Measurements from ENCODE around the gene MICAL1. TPM values are rescaled to one million over a fixed set of nuclear protein-coding genes. Genes with fewer than 3 reads are reported as not detected.

MICAL1 gene
- total and polyA plus RNA-seq, 10 of the 15 experiments (the other 5 are each of a cell fraction or from before 2014, with no cell fraction given): 0.32 to 71.6 (median 45.3) TPM

DNA sequence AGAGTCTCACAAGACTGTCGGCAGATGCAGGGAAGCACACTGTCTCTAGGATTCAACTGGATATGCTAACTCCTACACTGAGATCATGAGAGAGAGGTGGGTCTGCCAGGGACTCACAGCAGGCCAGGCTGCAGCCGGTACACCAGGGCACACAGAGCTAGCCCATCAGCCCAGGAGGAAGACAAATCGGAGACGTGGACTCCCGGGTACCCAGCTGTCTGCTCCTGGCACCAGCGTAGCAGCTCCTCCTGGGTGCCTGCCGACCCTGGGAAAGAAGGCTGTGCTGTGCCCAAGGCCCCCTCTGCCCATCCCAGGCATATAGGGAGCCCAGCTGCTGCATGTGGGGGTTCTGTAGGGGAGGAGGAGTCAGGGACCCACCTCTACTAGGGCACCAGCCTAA lies 7.0 kb downstream of the MICAL1 start (continued):
- TF ChIP-seq, protein P1, sequence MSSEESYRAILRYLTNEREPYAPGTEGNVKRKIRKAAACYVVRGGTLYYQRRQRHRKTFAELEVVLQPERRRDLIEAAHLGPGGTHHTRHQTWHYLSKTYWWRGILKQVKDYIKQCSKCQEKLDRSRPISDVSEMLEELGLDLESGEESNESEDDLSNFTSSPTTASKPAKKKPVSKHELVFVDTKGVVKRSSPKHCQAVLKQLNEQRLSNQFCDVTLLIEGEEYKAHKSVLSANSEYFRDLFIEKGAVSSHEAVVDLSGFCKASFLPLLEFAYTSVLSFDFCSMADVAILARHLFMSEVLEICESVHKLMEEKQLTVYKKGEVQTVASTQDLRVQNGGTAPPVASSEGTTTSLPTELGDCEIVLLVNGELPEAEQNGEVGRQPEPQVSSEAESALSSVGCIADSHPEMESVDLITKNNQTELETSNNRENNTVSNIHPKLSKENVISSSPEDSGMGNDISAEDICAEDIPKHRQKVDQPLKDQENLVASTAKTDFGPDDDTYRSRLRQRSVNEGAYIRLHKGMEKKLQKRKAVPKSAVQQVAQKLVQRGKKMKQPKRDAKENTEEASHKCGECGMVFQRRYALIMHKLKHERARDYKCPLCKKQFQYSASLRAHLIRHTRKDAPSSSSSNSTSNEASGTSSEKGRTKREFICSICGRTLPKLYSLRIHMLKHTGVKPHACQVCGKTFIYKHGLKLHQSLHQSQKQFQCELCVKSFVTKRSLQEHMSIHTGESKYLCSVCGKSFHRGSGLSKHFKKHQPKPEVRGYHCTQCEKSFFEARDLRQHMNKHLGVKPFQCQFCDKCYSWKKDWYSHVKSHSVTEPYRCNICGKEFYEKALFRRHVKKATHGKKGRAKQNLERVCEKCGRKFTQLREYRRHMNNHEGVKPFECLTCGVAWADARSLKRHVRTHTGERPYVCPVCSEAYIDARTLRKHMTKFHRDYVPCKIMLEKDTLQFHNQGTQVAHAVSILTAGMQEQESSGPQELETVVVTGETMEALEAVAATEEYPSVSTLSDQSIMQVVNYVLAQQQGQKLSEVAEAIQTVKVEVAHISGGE (CRISPR knock-in tag; IDR thresholded peaks at IDR 0.05): no peak

GRCh38 chr6:109447878-109448555 lies 7.6 kb downstream of the MICAL1 start:
- DNase-seq (ENCODE audit: low read depth, low spot score): no peak
- Histone ChIP-seq H3K27me3 (replicated peaks in 1 of 2; ENCODE audit: control insufficient read depth in 2 of 2, insufficient read depth in 2 of 2, low read length in 1 of 2) (no peaks in the 10 kb centered on the region), H3K36me3 (ENCODE audit: control insufficient read depth in 2 of 2, insufficient read depth in 2 of 2, low read length in 1 of 2) (peaks cover 14 to 27% of the 10 kb centered on the region in 2 experiments), H4K20me1 (ENCODE audit: control insufficient read depth, insufficient read depth) (no peaks in the 10 kb centered on the region), H3K9ac (ENCODE audit: control insufficient read depth, insufficient read depth, low read length) (no peak overlapping the region), H3K79me2 (ENCODE audit: control insufficient read depth, insufficient read depth, low read length) (peaks cover 2% of the 10 kb centered on the region), H2AFZ (ENCODE audit: control insufficient read depth, low read depth, low read length) (no peak overlapping the region), H3K4me1 (ENCODE audit: control insufficient read depth, insufficient read depth, low read length) (peaks cover 9% of the 10 kb centered on the region; the same call in 1 of the 2 replicates), H3K27ac (ENCODE audit: control insufficient read depth, insufficient read depth) (no peak overlapping the region), H3K4me3 (no peak overlapping the region), H3K9me3 (replicated peaks; ENCODE audit: control insufficient read depth, insufficient read depth, low read length) (no peaks in the 10 kb centered on the region), H3K4me2 (ENCODE audit: control insufficient read depth, insufficient read depth) (no peak overlapping the region)
- in situ Hi-C loops (cut with MboI): no loop called here
- ChIA-PET RAD21 (ENCODE audit: unreplicated experiment) (interaction anchor here (1.2 to 1.5 kb wide), 2 partner anchors 59 to 65 kb away, joined by 3 read pairs; no protein-coding TSS in a partner anchor), CTCF (interaction anchor here (2.6 kb wide), 1 partner anchor 32 kb away, joined by 10 read pairs; no protein-coding TSS in a partner anchor), SMC1A (ENCODE audit: uncharacterized antibody, unreplicated experiment) (interaction anchor here (1.0 to 1.2 kb wide), 2 partner anchors 21 to 43 kb away, joined by 3 read pairs; no protein-coding TSS in a partner anchor), POLR2A (no interaction called here)
- ATAC-seq: peak; percentile 47
- FAIRE-seq: no peak
- no TSS peak for BruUV-seq (replicated peaks)
- intact Hi-C loops (cut with micrococcal nuclease; ENCODE audit: unreplicated experiment): no loop called here
- WGBS (ENCODE audit: insufficient coverage, insufficient replicate concordance, low lambda C conversion rate, missing lambda C conversion rate): 68% methylated on average over 8 of the region's 8 CpGs
- TF ChIP-seq RFX5 (IDR thresholded peaks at IDR 0.05; ENCODE audit: low read depth, low read length): no peak
- TF ChIP-seq SRF (IDR thresholded peaks at IDR 0.05; ENCODE audit: low read depth in 2 of 2, low read length in 2 of 2): no peak
- TF ChIP-seq HDGF (IDR thresholded peaks at IDR 0.05): peak; percentile 47; the same call in 1 of the 2 replicates
- no peak for TF ChIP-seq LARP7 (IDR thresholded peaks at IDR 0.05)
- peak in 2 of 3 experiments; percentile 10 to 18; a peak in 1 of 6 replicates for TF ChIP-seq CTCF (IDR thresholded peaks at IDR 0.05 in 2 of 3, conservative IDR thresholded peaks at IDR 0.05 in 1 of 3; ENCODE audit: control insufficient read depth in 2 of 3, extremely low read depth in 1 of 3, insufficient read depth in 1 of 3, low read depth in 3 of 3, low read length in 3 of 3)
- no peak for TF ChIP-seq ZBTB4 (CRISPR knock-in tag; IDR thresholded peaks at IDR 0.05)
- TF ChIP-seq SIX5 (IDR thresholded peaks at IDR 0.05; ENCODE audit: low read depth, low read length, severe bottlenecking): no peak
- TF ChIP-seq ZBTB33 (IDR thresholded peaks at IDR 0.05): no peak
- TF ChIP-seq SREBF2 (IDR thresholded peaks at IDR 0.05; ENCODE audit: low read length): no peak
- TF ChIP-seq NR2F1 (conservative IDR thresholded peaks at IDR 0.05): no peak

All from GM12878 (cell line).